ENCODE measurements around the gene RASSF5.
"Not testable (repeated sequence)": the region's sequence is repeated elsewhere in the genome, so short reads cannot be mapped to it uniquely, and the experiment has no call there.

RASSF5 gene

GRCh38 chr1:206575165-206575893 lies 68.0 kb downstream of the RASSF5 start:
- no peak for DNase-seq

- no peak for DNase-seq
Observed at GRCh38 chr1:206575894-206576737, 68.8 kb downstream of the RASSF5 start.

GRCh38 chr1:206577626-206578025 lies 70.3 kb downstream of the RASSF5 start:
- DNase-seq, result no peak

GRCh38 chr1:206578068-206578977 lies 71.0 kb downstream of the RASSF5 start:
- no peak for DNase-seq

GRCh38 chr1:206578978-206579374 lies 71.6 kb downstream of the RASSF5 start:
- no peak for DNase-seq

- DNase-seq, result no peak
Observed at GRCh38 chr1:206579747-206580437, 72.6 kb downstream of the RASSF5 start.

- DNase-seq, result no peak
Observed at GRCh38 chr1:206580438-206581113, 73.2 kb downstream of the RASSF5 start.

- not testable (repeated sequence) for DNase-seq
Observed at GRCh38 chr1:206581114-206581497, 73.8 kb downstream of the RASSF5 start.

- DNase-seq, result no peak
Observed at GRCh38 chr1:206581571-206581981, 74.2 kb downstream of the RASSF5 start.

- DNase-seq, result no peak
Observed at GRCh38 chr1:206582537-206582936, 75.2 kb downstream of the RASSF5 start.

GRCh38 chr1:206582971-206583706 lies 75.8 kb downstream of the RASSF5 start:
- no peak for DNase-seq

GRCh38 chr1:206583707-206584648 lies 76.6 kb downstream of the RASSF5 start:
- no peak for DNase-seq

- DNase-seq, result no peak
Observed at GRCh38 chr1:206584683-206585082, 77.4 kb downstream of the RASSF5 start.

- no peak for DNase-seq
Observed at GRCh38 chr1:206586501-206587445, 79.4 kb downstream of the RASSF5 start.

- DNase-seq, result no peak
Observed at GRCh38 chr1:206587904-206588303, 80.6 kb downstream of the RASSF5 start.

- no peak for DNase-seq
Observed at GRCh38 chr1:206588492-206588891, 81.2 kb downstream of the RASSF5 start.

GRCh38 chr1:206589206-206589605 lies 81.9 kb downstream of the RASSF5 start:
- no peak for DNase-seq

- no peak for DNase-seq
Observed at GRCh38 chr1:206590025-206590758, 82.9 kb downstream of the RASSF5 start.
